Spleen (tissue), 11 donors: ENCODE results near the gene PLCB1. TPM values are rescaled to one million over a fixed set of nuclear protein-coding genes. Genes with fewer than 3 reads are reported as not detected.

Experiments
- DNase-seq: peaks from one replicate; pipeline ENCODE4 v3.0.0-alpha.2; 2020
- H3K27ac ChIP-seq, 8 donors: fragments of 200-600 bp; sonication (generic) in 7 of 8; 1 replicate in 4 of 8; 2 replicates in 4 of 8; pipeline versions ENCODE4 v1.5.0 to v1.8.0; 2016 to 2021; ENCODE audit warnings: inconsistent platforms in 4 of 8, mild to moderate bottlenecking in 4 of 8, moderate library complexity in 1 of 8
- H3K27me3 ChIP-seq, 7 donors: fragments of 200-600 bp; sonication (generic) in 6 of 7; replicated peaks in 1 of 7; 1 replicate in 4 of 7; 2 replicates in 3 of 7; pipeline versions ENCODE4 v1.5.0 to v1.8.0; 2016 to 2021; ENCODE audit warnings: inconsistent platforms in 3 of 7, mild to moderate bottlenecking in 1 of 7
- H3K36me3 ChIP-seq, 6 donors: fragments of 200-600 bp; sonication (generic) in 5 of 6; 1 replicate in 4 of 6; 2 replicates in 2 of 6; pipeline versions ENCODE4 v1.5.0 to v1.8.0; 2016 to 2021; ENCODE audit warnings: inconsistent platforms in 2 of 6
- H3K4me1 ChIP-seq, 6 donors: fragments of 200-600 bp; sonication (generic) in 5 of 6; 1 replicate in 3 of 6; 2 replicates in 3 of 6; pipeline versions ENCODE4 v1.5.0 to v1.8.0; 2016 to 2021; ENCODE audit warnings: inconsistent platforms in 3 of 6
- H3K4me3 ChIP-seq, 8 donors: fragments of 200-600 bp; sonication (generic) in 7 of 8; 1 replicate in 4 of 8; 2 replicates in 4 of 8; pipeline versions ENCODE4 v1.5.0 to v1.8.0; 2016 to 2021; ENCODE audit warnings: inconsistent platforms in 4 of 8, mild to moderate bottlenecking in 4 of 8, moderate library complexity in 2 of 8
- H3K9me3 ChIP-seq, 8 donors: fragments of 200-600 bp; sonication (generic) in 7 of 8; 1 replicate in 4 of 8; 2 replicates in 4 of 8; pipeline versions ENCODE4 v1.5.0 to v1.8.0; 2016 to 2021; ENCODE audit warnings: inconsistent platforms in 4 of 8
- POLR2A ChIP-seq, 3 donors: fragments of 450-650 bp; IDR thresholded peaks; one replicate each; pipeline ENCODE4 v1.5.1; 2017; ENCODE audit warnings: antibody characterized with exemption in 3 of 3, mild to moderate bottlenecking in 1 of 3
- POLR2AphosphoS5 ChIP-seq, 3 donors: sonication (generic); formaldehyde crosslinking; IDR thresholded peaks; one replicate each; pipeline ENCODE4 v1.5.1; 2017; ENCODE audit warnings: antibody characterized with exemption in 3 of 3
- WGBS, 5 donors: extraction: QIAGEN DNeasy Blood & Tissue Kit in 3 of 5; methylation state at CpG; one replicate each; pipeline versions ENCODE4 v1.1.5 to v1.1.7; 2013 to 2018; 5-methylcytosine and 5-hydroxymethylcytosine counted together
- intact Hi-C: fragments of 100-400 bp; cut with DNase I; formaldehyde crosslinking; loops from one replicate; pipeline ENCODE4 v1.15.0; 2023; ENCODE audit warnings: low total_unique reads
- polyA plus RNA-seq, 3 donors: library from polyadenylated mRNA; stranded (reverse); fragments of 200-250 nt; gene quantifications; one replicate each; pipeline ENCODE4 v1.2.1, GENCODE V29; 2013
- total RNA-seq, 7 donors: library from RNA; depleted of rRNA in 3 of 7; stranded (reverse); fragments of >200 nt in 3 of 7; fragmentation: NEBNext Ultra II Directional in 4 of 7; extraction: Animal tissue kit (Norgen Biotek cat#: 25700) in 4 of 7; gene quantifications; one replicate each; pipeline versions ENCODE4 v1.1.0 to v1.2.1, GENCODE V29; 2016 to 2021
- TF ChIP-seq, protein P1 (sequence below), 11 experiments: fragments of 200-600 bp in 7 of 11; fragments of 450-650 bp in 4 of 11; sonication (generic) in 4 of 11; IDR thresholded peaks in 8 of 11; conservative IDR thresholded peaks in 3 of 11; 1 replicate in 7 of 11; 2 replicates in 4 of 11; pipeline versions ENCODE4 v1.4.0 to v1.8.0; 2016 to 2021; ENCODE audit warnings: antibody characterized with exemption in 11 of 11, inconsistent platforms in 4 of 11, mild to moderate bottlenecking in 1 of 11
- donor health status: healthy with polysubstance abuse.
- donor health status: DM: no; HTN: no; CAD: no; lungs with moderate emphysema.
- donor health status: DM: no; HTN: no; CAD: no.
- donor health status: Bipolar disorder and iron deficiency.
- donor health status: healthy.
- donor health status: DM: no; HTN: no; CAD: no.
- donor health status: DM: yes; HTN: yes; CAD: no.

Gene PLCB1
- total and polyA plus RNA-seq, 10 donors = 1.0 to 33.7 (median 16.2) TPM

DNA sequence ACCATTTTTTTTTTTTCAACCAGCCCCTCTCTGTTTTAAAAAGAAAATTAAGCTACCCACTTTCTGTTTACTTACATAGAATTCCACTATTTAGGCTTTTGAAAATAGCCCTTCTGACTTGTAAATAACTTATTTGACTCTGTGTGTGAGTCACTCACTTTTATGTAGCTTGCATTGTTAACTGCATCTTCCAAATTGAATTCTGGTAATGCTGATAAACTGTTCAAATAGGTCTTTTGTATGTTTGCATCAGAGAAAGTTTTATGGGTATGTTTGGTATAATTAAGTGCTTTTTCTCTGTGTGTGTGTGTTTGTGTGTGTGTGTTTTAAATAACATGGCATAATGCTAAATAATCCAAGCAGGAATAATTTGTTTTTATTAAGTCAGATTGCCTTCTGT, 360.1 kb downstream of the PLCB1 start:
- H3K4me1 ChIP-seq = peaks cover 0 to 10% (median 0%) of the 10 kb centered on the region in 6 donors
- no peaks in the 10 kb centered on the region for H3K27me3 ChIP-seq
- TF ChIP-seq POLR2AphosphoS5 (IDR thresholded peaks at IDR 0.05) (no peak), POLR2A (IDR thresholded peaks at IDR 0.05) (no peak)
- TF ChIP-seq, protein P1, sequence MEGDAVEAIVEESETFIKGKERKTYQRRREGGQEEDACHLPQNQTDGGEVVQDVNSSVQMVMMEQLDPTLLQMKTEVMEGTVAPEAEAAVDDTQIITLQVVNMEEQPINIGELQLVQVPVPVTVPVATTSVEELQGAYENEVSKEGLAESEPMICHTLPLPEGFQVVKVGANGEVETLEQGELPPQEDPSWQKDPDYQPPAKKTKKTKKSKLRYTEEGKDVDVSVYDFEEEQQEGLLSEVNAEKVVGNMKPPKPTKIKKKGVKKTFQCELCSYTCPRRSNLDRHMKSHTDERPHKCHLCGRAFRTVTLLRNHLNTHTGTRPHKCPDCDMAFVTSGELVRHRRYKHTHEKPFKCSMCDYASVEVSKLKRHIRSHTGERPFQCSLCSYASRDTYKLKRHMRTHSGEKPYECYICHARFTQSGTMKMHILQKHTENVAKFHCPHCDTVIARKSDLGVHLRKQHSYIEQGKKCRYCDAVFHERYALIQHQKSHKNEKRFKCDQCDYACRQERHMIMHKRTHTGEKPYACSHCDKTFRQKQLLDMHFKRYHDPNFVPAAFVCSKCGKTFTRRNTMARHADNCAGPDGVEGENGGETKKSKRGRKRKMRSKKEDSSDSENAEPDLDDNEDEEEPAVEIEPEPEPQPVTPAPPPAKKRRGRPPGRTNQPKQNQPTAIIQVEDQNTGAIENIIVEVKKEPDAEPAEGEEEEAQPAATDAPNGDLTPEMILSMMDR (IDR thresholded peaks at IDR 0.05 in 8 of 11, conservative IDR thresholded peaks at IDR 0.05 in 3 of 11) = no peak
- no peak overlapping the region for H3K27ac ChIP-seq
- H3K9me3 ChIP-seq = no peaks in the 10 kb centered on the region
- H3K36me3 ChIP-seq = no peaks in the 10 kb centered on the region
- no peak for DNase-seq
- H3K4me3 ChIP-seq = no peak overlapping the region
- intact Hi-C loops = no loop called here

DNA sequence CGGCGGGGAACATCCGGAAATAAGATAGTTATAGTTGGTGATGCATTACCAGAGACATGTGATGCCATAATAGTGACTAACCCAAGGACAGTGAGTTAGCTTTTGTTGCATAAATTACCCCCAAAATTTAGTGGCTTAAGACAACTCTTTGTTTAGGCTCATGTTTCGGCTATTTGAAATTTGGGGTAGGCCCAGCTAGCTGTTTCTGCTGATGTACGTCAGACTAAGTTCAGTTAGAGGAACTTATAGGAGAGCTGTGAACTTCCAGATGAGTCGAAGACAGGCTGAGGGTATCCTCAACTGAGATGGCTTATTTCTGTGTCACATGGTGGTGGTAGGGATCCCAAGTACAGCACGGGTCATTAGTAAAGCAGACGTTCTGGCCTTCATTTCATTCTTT, 366.5 kb downstream of the PLCB1 start:
- DNase-seq = no peak
- Histone ChIP-seq H3K4me3 (no peak overlapping the region), H3K27ac (no peak overlapping the region), H3K9me3 (no peaks in the 10 kb centered on the region), H3K36me3 (no peaks in the 10 kb centered on the region), H3K27me3 (no peaks in the 10 kb centered on the region), H3K4me1 (peaks cover 0 to 10% (median 0%) of the 10 kb centered on the region in 6 donors)
- TF ChIP-seq, protein P1 (IDR thresholded peaks at IDR 0.05 in 8 of 11, conservative IDR thresholded peaks at IDR 0.05 in 3 of 11) = no peak
- TF ChIP-seq POLR2A (IDR thresholded peaks at IDR 0.05) = no peak
- no peak for TF ChIP-seq POLR2AphosphoS5 (IDR thresholded peaks at IDR 0.05)
- intact Hi-C loops = no loop called here
- WGBS, 5 donors = 91 to 97% (median 94%) methylated on average over 8 of the region's 8 CpGs

DNA sequence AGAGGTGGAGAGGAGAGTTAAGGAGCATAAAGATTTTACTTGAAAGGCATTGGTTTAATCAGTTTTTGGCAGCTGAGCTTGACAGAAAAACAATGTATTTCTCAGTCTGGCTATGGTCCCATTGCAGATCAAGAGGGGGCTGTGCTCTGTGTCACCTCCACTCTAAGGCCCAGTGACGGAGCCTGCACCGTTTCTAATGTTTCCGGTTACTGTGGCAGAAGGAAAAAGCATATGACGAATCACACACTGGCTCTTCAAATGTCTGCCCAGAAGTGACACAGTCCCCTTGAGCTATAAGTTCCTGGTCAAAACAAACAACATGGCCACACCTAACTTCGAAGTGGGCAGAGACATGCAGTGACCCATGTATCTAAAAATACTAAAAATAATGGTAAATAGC, 372.0 kb downstream of the PLCB1 start:
- Histone ChIP-seq H3K4me1 (no peaks in the 10 kb centered on the region), H3K27me3 (no peaks in the 10 kb centered on the region), H3K4me3 (no peak overlapping the region), H3K36me3 (no peaks in the 10 kb centered on the region), H3K27ac (no peak overlapping the region), H3K9me3 (no peaks in the 10 kb centered on the region)
- no peak for DNase-seq
- no peak for TF ChIP-seq POLR2AphosphoS5 (IDR thresholded peaks at IDR 0.05)
- TF ChIP-seq, protein P1 (IDR thresholded peaks at IDR 0.05 in 8 of 11, conservative IDR thresholded peaks at IDR 0.05 in 3 of 11) = no peak
- 74 to 92% (median 85%) methylated on average over 5 of the region's 5 CpGs for whole genome bisulfite sequencing, 5 donors
- intact Hi-C loops = no loop called here

- WGBS, 5 donors = 78 to 87% (median 85%) methylated on average over 4 of the region's 4 CpGs
- Histone ChIP-seq H3K27ac (peak overlapping the region in 1 of 8 donors; percentile 42), H3K4me3 (no peak overlapping the region), H3K4me1 (no peaks in the 10 kb centered on the region), H3K27me3 (no peaks in the 10 kb centered on the region), H3K9me3 (no peaks in the 10 kb centered on the region), H3K36me3 (no peaks in the 10 kb centered on the region)
- TF ChIP-seq POLR2AphosphoS5 (IDR thresholded peaks at IDR 0.05) = no peak
- intact Hi-C loops = no loop called here
- DNase-seq = no peak
Observed at GRCh38 chr20:8505476-8506200, 373.6 kb downstream of the PLCB1 start.
